AG09309 (cell line): ENCODE measurements around the gene TRIP4.
"Not testable (repeated sequence)": the region's sequence is repeated elsewhere in the genome, so short reads cannot be mapped to it uniquely, and the experiment has no call there.

Source experiments
- DNase-seq: peaks from one replicate; pipeline ENCODE4 v3.0.0-alpha.2; 2010; ENCODE audit warnings: low read depth
- H3K4me3 ChIP-seq: 2 replicates; pipeline ENCODE4 v1.5.1; 2011; ENCODE audit warnings: mild to moderate bottlenecking, low read depth, low read length, moderate library complexity; ENCODE audit not compliant: control insufficient read depth
- CTCF ChIP-seq: IDR thresholded peaks from 2 replicates; pipeline ENCODE4 v1.5.1; 2011; ENCODE audit warnings: mild to moderate bottlenecking, low read depth, low read length, inconsistent platforms; ENCODE audit not compliant: insufficient read depth, control insufficient read depth; ENCODE audit errors: missing control alignments

Gene TRIP4

DNA sequence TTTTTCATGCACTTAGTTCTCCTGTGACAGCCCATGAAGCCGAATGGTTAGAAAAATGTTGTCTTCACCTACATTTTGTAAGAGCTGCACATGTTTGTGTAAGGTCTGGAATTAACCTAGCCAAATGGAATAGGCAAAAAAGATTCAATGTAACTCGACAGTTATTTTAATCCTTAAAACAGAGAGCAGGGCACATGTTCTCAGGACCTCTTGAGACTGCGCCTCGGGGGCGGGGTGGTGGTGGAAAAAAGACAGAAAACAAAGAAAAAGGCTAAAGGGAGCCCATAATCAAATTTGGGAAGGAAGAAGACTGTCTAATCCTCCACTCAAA, 31.0 kb upstream of the TRIP4 start:
- TF ChIP-seq CTCF, result no peak
- DNase-seq, result no peak
- H3K4me3 ChIP-seq, result peak overlapping the region; percentile 70

- no peak for TF ChIP-seq CTCF
Observed at GRCh38 chr15:64361259-64361658, 26.4 kb upstream of the TRIP4 start.

DNA sequence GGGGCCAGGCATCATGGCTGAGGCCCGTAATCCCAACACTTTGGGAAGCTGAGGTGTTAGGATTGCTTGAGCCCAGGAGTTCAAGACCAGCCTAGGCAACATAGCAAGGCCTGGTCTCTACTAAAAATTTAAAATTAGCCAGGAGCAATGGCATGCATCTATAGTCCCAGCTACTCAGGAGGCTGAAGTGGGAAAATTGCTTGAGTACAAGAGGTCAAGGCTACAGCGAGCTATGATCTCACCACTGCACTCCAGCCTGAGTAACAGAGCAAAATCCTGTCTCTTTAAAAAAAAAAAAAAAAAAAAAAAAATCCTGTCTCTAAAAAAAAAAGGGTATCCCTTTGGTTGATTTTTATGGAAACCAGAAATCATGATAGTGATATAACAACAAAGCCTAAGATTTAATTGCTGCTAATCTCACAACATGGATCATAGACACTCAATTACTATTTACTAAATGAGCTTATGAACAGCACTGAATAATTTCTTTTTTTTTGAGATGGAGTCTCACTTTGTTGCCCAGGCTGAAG, 18.5 kb upstream of the TRIP4 start:
- no peak for TF ChIP-seq CTCF
- DNase-seq, result no peak
- no peak overlapping the region for H3K4me3 ChIP-seq

More at GRCh38 chr15:64361259-64361658, 26.4 kb upstream of the TRIP4 start:
- no peak overlapping the region for H3K4me3 ChIP-seq
- no peak for DNase-seq

- H3K4me3 ChIP-seq, DNase-seq: not testable (repeated sequence)
Observed at GRCh38 chr15:64371383-64371782, 16.3 kb upstream of the TRIP4 start.

DNA sequence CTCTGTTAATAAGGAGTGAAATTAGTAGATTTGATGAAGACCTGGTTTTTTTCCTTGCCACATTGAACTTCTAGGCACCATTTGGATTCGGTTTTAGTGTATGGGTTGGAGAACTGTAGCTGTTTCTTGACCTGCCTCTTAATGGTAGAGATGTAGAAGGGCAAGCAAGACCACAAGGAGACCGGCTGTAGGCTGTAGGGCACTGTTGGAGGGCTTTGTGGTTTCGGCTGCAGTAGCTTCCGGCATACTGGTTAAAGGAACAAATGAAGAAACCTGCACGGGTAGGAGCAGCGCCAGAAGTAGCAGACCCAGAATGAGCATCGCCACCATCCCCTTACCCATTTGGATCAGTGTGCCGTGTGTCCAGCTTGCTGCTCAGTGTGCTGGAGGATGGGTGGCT, 14.3 kb upstream of the TRIP4 start:
- DNase-seq, result no peak
- no peak overlapping the region for H3K4me3 ChIP-seq
- no peak for TF ChIP-seq CTCF

DNA sequence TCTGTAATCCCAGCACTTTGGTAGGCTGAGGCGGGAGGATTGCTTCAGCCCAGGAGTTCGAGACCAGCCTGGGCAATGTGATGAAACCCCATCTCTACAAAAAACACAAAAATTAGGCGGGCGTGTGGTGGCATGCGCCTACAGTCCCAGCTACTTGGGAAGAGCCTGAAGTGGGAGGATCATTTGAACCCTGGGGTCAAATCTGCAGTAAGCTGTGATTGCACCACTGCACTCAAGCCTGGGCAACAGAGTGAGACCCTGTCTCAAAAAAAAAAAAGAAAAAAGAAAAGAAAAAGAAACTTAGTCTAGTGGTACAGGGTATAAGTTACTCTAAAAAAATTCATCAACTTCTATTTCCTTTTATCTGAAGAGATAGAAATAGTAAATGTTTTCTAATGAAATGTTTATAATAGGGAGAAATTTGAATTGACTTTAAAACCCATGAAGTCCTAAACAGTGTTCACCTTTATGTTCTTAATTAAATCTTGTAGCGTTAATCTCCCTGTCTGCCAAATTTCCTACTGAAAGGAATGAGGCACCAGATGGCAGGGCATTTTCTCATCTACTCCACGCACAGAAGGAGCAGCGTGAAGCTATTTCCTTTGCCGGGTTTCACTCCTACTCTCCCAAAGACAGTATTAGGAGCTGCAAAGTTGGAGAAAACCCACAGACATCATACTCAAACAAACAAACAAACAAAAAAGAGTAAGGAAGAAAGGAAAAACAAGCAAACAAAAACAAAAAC, 8.2 kb upstream of the TRIP4 start:
- no peak overlapping the region; the same call in 1 of the 2 replicates for H3K4me3 ChIP-seq
- DNase-seq, result no peak
- no peak for TF ChIP-seq CTCF

- DNase-seq, result not testable (repeated sequence)
- peak overlapping the region; percentile 68 for H3K4me3 ChIP-seq
Observed at GRCh38 chr15:64380130-64380870, 7.3 kb upstream of the TRIP4 start.
